RKO (cell line): ENCODE measurements around the gene LOXL1.

Experiments
- DNase-seq: peaks from one replicate; pipeline ENCODE4 v3.0.0-alpha.2; 2016; ENCODE audit warnings: low spot score

The LOXL1 gene

DNA sequence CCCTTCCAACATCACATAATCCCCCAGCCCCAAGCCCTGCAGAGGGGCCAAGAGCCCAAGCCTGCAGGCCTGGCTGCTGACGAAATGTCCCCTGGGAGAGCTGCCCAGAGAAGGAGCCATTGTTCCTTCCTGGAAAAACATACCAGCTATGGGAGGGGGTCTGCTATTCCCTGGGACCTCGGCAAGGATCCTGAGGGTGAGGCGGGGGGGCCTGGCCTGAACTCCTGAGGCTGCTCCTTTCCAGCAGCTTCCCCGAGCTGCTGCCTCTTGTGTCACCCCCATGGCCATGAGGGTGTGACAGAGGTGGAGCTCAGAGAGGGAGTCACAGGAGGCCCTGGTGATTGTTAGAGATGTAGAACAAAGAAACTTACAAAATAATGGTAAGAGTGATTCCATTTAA is 12.9 kb downstream of the LOXL1 start:
- no peak for DNase-seq

DNA sequence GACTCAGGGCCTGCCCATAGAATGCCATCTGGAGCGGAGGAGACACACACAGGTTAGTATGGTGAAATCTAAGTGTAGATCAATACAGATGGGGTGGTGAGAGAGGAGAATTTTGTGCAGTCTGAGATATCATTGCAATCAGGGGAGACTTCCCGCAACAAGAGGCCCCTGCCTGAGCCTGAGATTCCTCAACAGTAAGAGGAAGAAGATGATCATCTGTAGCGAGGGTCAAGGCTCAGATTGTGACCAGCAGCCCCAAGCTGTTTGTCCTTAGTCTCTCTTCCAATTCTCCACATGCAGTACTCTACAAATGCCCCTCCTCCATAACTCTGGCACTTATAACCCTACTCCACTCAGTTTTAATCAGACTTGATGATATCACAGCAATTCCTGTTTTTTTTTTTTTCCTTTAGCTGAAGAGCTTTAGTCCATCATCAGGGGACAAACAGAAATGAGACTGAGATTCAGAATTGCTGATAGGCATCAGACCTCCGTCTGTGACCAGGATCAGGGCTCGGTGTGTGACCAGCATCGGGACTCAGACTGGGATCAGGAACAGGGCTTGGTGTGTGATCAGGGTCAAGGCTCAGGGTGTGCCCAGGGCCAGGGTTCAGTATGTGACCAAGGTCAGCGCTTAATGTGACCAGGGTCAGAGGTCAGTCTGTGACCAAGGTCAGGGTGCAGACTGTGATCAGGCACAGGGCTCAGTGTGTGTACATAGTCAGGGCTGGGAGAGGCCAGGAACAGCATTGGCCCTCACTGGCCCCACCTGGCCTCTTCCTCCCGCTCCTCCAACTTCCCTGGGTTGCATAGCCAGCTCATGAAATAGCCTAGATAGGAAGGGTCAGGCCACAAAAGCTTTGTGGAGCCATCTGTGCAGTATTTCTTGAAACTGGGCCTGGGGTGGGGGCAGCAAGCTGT is 14.1 kb downstream of the LOXL1 start:
- no peak for DNase-seq

DNA sequence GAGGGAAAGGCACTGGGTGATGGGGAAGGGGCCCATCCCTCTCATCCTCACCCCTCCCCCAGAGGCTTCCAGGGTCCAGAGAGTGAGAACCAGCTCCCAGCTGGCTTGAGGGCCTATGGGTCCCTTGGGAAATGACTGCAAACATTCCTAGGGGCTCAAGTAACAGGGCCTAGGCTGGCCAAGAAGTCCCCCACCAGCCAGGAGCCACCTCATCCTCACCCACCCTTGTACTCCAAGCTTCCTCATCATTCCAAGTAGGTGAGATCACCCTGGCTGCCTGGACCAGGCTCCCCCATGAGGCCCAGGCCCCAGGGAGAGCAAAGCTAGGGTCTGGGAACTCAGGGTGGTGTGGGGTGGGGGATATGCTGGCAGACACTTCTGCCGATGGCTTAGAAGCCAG is 14.8 kb downstream of the LOXL1 start:
- no peak for DNase-seq

DNA sequence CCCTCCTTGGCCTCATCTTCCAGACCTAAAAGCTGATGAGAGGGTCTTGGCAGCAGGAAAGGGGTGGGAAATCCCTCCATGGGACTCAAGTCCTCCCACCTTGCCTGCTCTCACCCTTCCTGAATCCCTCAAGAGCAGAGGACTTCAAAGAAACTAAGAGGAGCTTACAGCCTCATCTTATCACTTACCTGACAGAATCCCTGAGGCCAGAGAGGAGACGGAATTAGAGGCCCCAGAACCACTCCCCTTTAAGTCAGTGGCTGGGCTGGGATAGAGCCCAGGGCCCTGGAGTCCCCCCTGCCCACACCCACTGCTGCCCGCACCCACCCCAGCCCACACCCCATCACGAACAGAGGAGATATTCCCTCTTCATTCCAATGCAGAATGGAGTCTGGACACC is 15.2 kb downstream of the LOXL1 start:
- no peak for DNase-seq

DNA sequence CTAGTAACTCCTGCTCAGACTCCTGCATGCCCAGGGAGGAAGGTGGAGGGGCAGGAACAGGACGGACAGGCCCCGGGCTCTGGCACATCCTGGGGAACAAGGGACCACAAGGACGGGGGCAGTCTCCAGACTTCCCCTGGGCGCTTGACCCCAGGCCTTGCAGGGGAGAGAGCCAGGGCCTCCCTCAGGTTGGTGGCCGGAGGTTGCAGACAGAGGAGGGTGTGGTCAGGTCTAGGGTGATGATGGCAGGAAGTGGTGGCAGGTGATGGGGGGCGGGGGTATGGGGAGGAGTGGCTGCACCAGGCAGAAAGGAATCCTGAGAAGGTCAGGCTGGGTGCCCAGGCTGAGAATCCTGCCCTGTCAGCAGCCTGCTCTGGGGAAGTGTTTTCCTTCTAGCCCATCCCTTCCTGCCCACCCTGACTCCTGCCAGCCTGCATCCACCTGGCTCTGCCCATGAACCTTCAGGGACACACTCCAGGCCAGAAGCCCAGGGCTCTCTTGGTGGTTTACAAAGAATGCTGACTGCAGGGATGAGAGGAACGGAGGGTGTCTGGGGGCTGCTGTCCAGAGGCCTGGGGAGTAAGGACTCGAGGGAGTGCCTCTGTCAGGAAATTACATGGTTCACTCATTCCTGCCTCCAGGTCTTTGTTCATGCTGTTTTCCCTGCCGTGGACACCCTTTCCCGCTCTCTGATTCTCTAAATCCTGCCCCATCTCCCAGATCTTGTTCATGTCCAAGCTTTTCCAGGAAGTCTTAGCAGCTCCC is 15.8 kb downstream of the LOXL1 start:
- no peak for DNase-seq

DNA sequence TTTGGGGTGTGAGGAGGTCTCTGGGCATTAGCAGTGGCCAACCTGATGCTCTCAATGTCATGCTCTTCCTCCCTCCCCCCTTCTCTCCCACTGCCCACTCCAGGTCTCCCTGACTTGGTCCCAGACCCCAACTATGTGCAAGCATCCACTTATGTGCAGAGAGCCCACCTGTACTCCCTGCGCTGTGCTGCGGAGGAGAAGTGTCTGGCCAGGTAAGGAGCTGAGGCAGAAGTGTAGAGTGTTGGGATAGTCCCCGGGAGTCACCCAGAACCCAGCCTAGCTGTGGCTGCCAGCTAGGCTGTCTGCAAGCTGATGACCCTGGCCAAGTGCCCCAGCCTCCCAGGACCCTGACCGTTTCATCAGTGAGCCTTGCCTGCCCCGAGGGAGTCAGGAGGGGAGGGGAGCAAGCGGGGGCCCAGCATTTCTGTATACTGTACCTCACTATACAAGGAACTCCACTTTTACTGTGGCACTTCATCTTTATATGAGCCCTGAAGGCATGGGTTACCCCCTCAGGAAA is 16.5 kb downstream of the LOXL1 start:
- DNase-seq = no peak

DNA sequence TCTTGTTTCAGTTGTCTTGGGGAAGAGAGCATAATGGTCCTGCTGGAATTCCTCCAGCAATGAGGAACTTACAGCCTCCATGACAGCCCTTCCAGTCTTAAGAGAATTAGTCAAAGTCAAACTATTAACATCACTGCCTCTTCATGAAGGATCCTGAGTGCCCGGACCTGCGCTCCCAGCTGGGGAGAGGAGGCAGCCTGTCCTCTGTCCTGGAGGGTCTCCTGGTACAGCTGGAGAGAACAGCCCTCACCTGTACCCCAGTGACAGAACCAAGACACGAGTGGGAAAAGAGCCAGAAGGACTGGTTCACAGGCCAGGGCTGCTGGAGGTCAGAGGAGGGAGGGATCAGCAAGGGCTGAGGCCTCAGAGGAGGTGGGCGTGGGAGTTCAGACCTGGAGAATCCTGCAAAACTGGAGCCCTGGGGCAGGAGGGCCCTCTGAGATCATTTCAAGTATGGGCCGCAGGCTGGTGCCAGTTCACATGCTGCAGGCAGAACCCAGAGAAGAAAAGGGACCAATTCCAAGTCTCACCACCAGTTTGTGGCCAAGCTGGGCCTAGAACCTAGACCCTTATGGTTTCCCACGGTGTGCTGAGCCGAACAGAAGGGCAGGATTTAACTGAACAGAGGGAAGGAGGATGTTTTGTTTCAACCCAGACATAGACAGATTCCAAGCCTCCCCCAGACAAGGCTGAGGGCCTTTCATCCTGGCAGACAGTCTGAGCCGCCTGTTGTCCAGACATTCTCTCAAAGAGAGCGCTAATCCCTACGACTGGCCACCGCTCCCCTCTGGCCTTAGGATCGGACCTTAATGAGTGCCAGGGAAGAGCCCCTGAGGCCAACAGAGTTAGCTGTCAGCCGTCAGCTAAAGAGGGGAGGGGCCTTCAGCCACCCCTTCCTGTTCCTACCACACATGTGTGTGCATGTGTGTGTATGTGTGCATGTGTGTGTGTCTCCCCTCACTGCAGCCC is 18.2 kb downstream of the LOXL1 start:
- DNase-seq = no peak

DNA sequence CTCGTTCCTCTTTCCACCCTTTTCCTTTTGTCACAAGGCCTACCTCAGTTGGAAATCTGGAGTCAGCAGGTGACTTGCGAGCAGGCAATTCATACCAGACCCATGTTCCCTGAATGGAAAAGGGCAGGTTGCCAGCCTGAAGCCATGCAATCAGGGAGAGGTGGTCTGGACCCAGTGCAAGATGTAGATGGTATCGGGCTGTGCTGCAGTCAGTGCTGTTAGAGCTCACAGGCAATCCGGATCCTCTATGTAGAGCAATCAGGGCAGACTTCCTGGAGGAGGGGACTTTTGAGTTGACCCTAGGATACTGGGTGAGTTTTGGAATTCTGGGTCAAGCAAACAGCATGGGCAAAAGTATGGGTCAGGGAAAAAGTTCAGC is 18.9 kb downstream of the LOXL1 start:
- no peak for DNase-seq

DNA sequence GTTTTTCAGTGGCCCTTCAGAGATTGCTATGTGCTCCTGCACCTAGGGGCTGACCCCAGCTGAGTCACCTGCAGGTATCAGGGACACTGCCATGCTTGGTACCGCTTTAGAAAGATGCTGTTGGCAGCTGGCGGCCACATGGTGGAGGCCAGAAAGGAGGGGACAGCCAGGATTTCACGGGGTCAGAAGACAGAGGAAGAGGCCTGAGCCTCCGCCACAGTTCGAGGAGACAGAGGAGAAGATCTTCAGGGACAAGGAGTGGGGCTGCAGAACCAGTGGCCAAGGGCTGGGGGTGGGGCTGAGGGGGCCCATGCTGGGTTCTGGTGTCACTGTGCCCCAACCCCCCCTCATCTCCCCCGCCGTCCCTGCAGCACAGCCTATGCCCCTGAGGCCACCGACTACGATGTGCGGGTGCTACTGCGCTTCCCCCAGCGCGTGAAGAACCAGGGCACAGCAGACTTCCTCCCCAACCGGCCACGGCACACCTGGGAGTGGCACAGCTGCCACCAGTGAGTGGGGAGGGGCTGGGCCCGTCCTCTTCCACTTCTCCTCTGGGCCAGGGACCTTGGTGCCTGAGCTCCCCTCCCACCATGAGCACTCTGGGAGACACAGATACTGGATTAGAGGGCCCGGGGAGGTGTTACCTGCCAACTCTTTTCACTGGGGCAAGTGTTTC is 19.9 kb downstream of the LOXL1 start:
- no peak for DNase-seq

DNA sequence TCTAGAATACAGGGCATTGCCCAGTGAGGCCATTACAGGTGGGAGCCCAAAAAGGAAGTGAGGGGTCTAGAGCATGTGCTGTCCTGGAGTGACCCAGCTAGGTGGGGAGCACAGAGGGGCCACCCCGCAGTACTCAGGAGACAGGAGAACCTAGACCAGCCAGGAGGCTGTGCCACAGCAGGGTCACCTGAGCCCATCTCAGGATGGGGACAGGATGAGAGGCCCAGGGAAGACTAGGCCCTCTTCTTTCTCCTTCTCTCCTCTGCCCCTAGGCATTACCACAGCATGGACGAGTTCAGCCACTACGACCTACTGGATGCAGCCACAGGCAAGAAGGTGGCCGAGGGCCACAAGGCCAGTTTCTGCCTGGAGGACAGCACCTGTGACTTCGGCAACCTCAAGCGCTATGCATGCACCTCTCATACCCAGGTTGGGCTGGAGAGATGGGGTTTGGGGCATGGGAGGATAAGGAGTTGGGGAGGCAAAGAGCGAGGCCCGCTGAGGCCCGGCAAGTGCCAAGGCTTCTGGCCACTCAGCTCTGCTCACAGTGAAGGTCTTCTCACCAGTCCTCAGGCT is 20.6 kb downstream of the LOXL1 start:
- DNase-seq = no peak

DNA sequence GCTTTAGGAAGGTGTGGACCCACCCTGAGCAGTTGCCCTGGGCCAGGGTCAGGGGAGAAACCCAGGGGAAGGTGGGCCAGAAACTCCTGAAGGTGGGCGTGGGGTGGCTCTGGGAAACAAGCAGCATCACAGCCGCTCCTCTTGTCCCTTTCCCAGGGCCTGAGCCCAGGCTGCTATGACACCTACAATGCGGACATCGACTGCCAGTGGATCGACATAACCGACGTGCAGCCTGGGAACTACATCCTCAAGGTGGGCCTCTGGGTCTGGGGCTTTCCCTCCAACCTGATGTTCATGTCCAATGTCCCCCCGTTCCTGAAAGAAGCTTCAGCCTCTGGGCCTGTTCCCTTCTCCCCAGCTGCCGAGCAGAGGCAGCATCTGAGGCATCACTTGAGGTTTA is 21.4 kb downstream of the LOXL1 start:
- DNase-seq = no peak

DNA sequence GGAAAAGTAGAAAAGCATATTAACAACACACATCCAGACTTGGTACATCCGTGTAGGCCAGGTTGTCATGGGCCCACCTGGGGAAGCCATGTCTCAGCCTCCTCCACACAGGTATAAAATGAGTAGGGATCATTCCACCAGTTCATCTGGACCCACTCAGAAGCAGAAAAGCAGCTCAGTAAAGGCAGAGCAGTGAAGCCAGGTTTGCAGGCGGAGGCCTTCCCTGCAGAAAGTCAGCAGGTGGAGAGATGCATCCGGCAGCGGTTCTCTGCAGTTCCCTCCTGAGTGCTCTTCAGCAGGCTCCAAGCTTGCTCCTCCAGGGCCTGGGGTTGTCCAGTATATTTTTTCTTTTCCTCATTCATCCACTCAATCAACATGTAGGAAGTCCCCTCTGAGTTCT is 22.1 kb downstream of the LOXL1 start:
- no peak for DNase-seq

DNA sequence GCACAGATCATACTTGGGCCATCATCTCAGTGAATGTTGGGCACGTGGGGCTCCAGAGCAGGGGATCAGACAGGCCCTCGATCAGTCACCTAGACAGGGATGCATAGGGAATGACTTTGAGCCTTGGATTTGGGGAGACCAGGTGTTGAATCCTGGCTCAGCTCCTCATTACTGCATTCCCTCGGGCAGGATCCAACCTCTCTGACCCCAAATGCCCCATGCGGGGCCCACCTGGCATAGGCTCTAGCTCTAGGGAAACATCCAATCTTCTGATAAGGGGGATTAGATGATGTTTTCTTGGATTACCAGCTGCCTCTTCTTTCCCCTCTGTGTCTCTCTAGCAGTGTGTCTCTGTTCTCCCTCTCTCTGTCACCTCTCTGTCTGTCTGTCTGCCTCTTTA is 22.7 kb downstream of the LOXL1 start:
- DNase-seq = no peak

DNA sequence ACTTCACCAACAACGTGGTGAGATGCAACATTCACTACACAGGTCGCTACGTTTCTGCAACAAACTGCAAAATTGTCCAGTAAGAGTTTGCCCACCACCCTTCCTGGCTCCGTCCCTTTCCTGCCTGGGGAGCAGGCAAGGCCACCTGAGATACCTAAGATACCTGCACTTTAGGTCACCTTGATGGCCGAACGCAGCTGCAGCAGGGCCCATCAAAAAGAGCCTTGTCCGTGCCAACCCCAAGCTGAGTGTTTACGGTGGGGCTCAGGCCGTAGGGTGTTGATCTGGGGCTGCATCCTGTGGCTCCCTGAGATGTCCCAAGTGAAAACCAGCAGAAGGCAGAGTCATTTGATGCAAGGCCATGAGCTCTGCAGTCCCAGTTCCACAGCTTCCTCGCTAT is 23.2 kb downstream of the LOXL1 start:
- DNase-seq = no peak

DNA sequence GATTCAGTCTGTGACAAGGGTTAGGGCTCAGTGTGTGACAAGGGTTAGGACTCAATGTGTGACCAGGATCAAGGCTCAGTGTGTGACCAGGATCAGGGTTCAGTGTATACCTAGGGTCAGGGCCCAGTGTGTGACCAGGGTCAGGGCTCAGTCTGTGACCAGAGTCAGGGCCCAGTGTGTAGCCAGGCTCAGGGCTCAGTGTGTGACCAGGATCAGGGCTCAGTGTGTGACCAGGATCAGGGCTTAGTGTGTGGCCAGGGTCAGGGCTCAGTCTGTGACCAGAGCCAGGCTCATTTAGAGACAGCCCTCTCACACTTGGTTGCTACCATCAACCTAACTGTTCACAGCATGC is 24.2 kb downstream of the LOXL1 start:
- no peak for DNase-seq

DNA sequence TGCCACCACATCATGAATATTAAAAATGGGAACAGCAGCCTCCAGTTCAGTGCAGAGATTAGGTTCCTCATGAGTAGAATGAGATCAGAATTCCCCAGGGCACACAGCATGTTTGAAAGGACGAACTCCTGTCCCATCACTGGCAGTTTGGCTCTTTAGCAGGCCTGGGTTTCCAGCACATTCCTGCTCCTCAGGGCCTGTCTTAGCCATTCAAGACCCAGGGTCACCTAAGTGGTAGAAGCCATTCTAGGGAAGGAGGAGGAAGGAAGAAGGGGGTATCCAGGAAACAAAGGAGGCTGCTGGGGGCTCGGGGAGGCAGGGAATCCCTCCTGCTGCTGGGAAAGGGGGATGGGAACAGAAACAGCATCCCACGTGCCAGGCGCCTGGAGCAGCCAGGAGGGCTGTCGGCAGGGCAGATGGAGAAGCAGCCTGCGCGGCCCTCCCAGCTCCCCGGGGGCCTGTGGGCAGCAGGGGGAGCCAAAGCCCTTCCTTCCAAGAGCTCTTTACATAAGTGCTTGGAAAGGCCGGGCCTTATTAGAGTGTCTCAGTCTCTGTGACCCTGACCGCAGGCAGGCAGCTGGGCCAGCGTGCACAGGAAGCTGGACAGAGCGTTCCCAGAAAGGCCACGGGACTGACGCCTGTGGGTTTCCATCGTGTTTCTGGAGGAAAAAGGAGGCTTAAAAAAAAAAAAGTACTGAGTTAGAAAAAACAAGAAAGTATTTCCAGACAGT is 24.7 kb downstream of the LOXL1 start:
- peak; percentile 88 for DNase-seq

DNA sequence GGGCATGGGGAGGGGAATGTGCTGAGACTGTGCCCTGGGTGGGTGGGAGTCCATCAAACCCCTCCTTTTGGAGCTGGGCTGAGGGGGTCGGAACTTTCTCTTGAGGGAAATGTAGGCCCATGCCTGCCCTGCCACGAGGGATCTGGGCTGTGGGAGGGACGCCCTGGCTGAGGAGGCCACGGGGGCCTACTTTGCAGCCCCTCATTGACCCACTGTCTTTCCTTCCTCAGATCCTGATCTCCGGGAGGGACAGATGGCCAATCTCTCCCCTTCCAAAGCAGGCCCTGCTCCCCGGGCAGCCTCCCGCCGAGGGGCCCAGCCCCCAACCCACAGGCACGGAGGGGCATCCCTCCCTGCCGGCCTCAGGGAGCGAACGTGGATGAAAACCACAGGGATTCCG is 25.3 kb downstream of the LOXL1 start:
- DNase-seq = no peak

DNA sequence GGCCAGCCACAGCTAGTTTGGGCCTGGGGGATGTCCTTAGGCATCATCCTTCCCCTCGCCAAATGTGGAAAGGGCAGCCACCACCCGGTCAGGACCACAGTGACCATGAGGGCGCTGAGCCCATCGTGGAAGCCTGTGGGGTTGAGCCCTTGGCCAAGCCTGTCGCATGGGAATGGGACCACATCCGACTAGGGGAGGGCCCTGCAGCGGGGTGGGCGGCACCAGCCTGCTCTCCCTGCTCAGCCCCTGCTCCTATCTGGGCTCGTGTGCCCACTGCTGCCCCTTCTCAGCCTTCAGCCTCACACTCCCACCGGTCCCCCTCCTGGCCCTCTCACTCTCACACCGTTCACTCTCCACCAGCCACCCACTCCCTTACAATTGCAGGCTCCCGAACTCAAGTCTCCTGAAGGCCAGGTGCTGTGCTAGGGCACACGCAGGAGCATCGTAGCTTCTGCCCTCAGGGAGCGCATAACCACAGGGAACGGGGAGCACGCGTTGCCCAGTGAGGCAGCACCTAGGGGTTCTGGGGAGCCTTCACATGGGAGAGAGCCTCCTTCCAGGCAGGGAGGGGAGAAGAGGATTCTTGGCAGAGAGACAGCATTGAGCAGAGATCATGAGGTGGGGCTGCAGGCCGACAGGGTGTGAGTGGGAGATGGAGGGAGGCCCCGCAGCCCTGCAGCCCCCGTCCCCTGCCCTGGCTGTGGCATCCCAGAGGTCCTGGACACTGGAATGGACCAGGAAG is 26.1 kb downstream of the LOXL1 start:
- no peak for DNase-seq

DNA sequence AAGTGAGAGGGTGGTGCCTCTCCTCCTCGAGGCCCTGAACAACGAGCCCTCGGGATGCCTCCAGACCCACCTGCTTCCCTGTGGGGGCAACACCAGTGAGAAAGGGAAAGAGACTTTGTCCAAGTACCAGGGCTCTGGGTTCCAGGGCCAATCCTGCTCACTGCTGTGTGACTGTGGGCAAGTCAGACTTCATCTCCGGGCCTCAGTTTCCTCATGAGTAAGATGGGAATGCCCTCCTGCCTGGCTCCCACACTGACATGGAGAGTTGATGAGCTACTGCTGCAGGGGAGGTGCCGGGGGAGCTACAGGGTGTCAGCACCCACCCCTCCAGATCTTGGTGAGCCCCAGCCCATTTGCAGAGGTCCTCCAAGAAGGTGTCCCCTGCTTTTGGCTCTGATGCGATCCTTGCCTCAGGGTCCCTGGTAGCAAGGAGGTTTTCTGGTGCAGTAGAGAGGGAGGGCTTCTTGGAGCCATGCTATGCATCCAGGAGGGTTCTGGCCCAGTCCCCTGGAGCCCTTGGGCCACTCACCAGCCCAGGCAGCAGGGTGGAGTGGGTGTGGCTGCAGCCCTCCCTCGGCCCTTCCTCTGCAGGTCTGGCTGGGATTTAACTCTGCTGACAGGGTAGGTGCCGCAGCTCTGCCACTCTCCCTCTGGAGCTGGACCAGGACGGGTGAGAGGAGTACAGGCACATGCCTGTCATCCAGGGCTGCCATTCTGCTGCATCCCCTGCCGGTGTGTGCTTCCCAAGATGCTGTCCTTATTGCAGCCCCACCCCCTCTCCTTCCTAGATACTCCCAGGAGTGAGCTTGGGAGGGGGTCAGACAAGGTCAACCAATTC is 26.9 kb downstream of the LOXL1 start:
- no peak for DNase-seq
